Muscle of back (tissue), 13 donors: Measurements from ENCODE around the gene PMS2. TPM values are rescaled to one million over a fixed set of nuclear protein-coding genes. Genes with fewer than 3 reads are reported as not detected.
"Not testable (repeated sequence)": the region's sequence is repeated elsewhere in the genome, so short reads cannot be mapped to it uniquely, and the experiment has no call there.

Experiments used
- DNase-seq, 3 donors: peaks; one replicate each; pipeline versions ENCODE4 v3.0.0 to v3.0.0-alpha.2; 2013
- long read RNA-seq, 9 donors: transcript quantifications; one replicate each; lab custom pipeline, GENCODE V29; 2026
- polyA plus RNA-seq, 10 donors: library from polyadenylated mRNA; unstranded; fragments of 120-200 nt; gene quantifications; one replicate each; pipeline ENCODE4 v1.2.1, GENCODE V29; 2013; ENCODE audit not compliant: insufficient read length in 10 of 10

The PMS2 gene, protein sequence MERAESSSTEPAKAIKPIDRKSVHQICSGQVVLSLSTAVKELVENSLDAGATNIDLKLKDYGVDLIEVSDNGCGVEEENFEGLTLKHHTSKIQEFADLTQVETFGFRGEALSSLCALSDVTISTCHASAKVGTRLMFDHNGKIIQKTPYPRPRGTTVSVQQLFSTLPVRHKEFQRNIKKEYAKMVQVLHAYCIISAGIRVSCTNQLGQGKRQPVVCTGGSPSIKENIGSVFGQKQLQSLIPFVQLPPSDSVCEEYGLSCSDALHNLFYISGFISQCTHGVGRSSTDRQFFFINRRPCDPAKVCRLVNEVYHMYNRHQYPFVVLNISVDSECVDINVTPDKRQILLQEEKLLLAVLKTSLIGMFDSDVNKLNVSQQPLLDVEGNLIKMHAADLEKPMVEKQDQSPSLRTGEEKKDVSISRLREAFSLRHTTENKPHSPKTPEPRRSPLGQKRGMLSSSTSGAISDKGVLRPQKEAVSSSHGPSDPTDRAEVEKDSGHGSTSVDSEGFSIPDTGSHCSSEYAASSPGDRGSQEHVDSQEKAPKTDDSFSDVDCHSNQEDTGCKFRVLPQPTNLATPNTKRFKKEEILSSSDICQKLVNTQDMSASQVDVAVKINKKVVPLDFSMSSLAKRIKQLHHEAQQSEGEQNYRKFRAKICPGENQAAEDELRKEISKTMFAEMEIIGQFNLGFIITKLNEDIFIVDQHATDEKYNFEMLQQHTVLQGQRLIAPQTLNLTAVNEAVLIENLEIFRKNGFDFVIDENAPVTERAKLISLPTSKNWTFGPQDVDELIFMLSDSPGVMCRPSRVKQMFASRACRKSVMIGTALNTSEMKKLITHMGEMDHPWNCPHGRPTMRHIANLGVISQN
- 10 to 100 TPM in 8 of 10 donors, 1 to 10 TPM in 2; 8.9 to 14.3 (median 11.3) TPM for polyA plus RNA-seq
- long read RNA-seq, donor 1, result 0 reads
- long read RNA-seq, donor 2, result 0 reads
- long read RNA-seq, donor 3, result 0 reads
- long read RNA-seq, donor 4, result 0 reads
- long read RNA-seq, donor 5, result 0 reads
- long read RNA-seq, donor 6, result 0 reads
- long read RNA-seq, donor 7, result 0 reads
- long read RNA-seq, donor 8, result 0 reads
- long read RNA-seq, donor 9, result 0 reads

DNA sequence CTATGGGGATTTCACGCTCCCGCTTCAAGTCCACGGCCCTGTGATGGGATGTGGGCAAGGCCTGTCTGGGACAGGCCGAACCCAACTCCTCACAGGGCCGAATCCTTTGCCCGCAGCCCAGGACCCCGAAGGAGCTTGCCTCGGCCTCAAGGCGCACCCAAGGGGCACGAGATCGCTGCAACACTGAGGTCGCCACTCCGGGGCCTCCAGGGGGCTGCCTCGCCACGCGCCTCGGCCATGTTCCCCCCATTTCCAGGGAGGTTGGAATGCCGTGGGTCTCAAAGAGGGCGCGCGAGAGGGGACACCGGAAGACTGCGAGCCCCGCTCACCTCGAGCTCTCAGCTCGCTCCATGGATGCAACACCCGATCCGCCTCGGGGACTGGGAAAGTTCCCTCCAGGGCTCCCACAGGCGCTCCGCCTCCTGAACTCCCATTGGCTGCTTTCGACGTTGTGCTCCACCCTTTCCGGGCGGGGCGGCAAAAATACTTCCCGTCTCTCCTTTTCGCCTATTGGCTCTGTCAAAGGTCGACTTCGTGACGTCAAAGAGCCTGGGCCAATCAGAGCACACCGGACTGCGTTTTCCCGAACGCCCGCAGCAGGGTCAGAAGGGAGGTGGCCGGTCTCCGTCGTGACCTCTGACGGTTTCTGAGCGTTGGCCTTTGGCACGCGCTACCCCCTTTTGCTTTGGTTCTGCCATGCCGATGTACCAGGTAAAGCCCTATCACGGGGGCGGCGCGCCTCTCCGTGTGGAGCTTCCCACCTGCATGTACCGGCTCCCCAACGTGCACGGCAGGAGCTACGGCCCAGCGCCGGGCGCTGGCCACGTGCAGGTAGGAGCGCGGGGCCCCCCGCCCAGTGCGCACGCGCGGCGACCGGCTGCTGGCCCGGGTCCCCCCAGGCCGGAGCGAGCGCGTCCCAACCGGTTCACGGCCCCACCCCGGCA lies at the start of gene PMS2, which contains the start of gene AIMP2:
PMS2 (minus strand) TSS at position 382 of the 944 bp plus-strand sequence; CDS start at position 352, 30 bp downstream.
AIMP2 (plus strand) TSS at position 605 of the 944 bp plus-strand sequence; CDS start at position 697, 92 bp downstream.
- DNase-seq, result peak; percentile 98 to 99 (median 99)

GRCh38 chr7:6057316-6058129 lies 48.7 kb upstream of the PMS2 start:
- no peak for DNase-seq

DNA sequence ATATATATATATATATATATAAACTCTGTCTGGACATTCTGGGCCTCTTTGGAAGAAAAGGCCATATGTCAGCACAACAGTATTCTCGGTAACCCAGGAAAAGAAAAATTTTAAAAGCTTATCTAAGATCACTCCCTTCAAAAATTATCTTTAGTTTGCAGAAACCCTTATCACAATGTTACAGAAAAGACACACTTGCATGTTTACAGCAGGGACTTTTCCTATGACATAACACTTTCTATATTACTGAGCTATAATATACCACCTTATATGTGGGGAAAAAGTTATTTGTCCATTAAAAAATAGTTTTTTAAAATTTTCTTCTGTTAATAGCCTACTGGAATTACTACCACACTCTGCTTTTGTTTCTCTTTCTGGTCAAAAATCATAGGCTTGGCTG lies 47.8 kb upstream of the PMS2 start:
- DNase-seq, result no peak

DNA sequence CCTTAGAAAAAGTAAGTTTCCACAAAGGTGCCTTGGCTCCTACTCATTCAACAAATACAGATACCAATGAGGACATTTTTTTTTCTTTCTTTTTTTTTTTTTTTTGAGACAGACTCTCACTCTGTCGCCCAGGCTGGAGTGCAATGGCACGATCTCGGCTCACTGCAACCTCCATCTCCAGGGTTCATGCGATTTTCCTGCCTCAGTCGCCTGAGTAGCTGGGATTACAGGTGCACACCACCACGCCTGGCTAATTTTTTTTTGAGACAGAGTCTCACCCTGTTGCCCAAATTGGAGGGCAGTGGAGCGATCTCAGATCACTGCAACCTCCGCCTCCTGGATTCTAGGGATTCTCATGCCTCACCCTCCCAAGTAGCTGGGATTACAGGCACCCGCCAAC lies 42.3 kb upstream of the PMS2 start:
- not testable (repeated sequence) for DNase-seq

- no peak for DNase-seq
Measured at GRCh38 chr7:6049780-6050179, 40.9 kb upstream of the PMS2 start.

GRCh38 chr7:6035686-6036085 lies 26.8 kb upstream of the PMS2 start:
- DNase-seq, result no peak

GRCh38 chr7:6035165-6035564 lies 26.3 kb upstream of the PMS2 start:
- DNase-seq, result no peak

DNA sequence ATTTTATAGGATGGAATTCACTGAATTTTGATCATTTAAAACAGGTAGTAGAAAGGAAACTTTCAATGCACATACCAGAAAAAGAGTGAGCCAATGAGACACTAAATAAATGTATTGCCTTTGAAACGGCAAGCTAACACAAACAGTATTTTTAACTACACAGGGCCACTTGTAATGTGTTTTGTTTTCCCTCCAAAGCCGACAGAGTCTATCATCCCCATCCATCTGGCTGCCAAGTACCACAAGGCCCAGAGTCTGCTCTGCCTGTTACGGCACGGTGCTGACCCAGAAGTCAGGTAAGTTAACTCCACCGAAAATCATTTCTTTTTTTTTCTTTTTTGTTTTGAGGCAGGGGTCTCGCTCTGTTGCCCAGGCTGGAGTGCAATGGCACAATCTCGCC lies 23.8 kb upstream of the PMS2 start:
- DNase-seq, result no peak

GRCh38 chr7:6032167-6032566 lies 23.3 kb upstream of the PMS2 start:
- DNase-seq, result no peak

DNA sequence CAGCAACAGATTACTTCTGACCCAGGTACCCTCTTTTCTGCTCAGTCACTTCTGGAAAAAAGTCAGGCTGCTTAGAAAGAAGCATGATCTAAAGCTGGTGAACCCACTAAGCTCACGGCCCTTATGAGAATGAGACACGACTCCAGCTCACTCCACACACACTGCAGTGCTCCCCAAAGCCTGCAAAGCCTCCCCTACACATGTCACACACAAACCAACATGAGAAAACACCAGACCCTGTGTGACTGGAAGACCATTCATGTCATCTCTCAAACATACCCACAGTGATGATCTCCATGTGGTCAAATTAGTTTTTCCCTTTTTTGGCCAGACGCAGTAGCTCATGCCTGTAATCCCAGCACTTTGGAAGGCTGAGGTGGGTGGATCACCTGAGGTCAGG lies 22.7 kb upstream of the PMS2 start:
- DNase-seq, result no peak

DNA sequence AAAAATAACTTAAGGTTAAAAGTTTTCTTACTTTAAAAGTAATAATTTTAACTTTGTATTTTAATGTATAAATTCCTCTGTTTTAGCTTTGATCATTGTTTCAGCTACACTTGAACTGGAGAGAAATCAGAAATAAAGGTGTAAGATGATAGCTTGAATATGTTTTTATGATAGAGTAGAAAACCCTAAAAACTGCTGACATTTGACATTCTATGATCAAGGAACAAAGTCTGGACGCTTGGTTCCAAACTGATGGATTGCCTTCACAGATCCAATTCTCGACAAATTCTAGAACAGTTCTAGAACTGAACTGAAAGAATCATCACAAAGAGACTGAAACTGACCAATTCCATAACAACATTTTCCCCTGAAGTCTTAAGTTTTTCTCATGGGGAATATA lies 22.1 kb upstream of the PMS2 start, which contains the start of gene ANKRD61:
ANKRD61 (plus strand) TSS at position 389 of the 400 bp plus-strand sequence; CDS start at position 389, 0 bp downstream.
- DNase-seq, result no peak

- no peak for DNase-seq
Measured at GRCh38 chr7:6028563-6028962, 19.7 kb upstream of the PMS2 start.

DNA sequence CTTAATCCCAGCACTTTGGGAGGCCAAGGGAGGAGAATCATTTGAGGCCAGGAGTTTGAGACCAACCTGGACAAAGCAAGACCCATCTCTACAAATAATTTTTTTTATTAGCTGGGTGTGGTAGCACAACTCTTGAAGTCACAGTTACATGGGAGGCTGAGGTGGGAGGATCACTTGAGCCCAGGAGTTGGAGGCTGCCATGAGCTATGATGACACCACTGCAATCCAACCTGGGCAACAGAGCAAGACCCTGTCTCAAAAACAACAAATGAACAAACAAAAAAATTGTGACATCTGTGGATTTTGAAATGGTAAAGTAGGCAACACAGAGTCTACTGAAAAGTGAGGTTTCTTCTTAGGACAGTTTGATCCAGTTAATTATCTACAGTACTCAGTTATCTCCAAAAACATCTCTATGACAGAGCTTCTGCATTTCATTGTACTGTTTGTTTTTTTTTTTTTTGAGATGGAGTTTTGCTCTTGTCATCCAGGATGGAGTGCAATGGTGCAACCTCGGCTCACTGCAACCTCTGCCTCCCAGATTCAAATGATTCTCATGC lies 19.0 kb upstream of the PMS2 start:
- DNase-seq, result no peak

DNA sequence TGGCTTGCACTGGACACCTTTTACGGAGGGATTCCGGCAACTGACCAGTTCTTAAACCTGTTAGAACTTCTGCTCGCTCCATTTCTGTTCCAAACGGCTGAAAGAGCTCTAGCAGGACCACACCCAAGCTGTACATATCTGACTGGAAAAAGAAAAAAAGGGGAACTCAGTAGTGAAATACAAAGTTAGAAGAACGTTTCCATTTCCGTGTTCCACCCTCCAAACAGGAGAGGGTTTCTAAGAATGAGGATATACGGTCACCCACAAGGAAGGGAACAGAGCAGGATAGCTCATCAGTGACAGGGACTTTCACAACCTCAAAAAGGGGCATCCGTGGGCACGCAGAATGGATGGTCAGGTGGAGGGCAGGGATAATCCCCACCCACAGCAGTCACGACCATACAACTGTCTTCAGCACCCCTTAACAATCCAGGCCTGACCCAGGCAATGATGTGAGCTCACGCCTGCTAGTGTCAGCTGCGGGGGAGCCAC lies 18.0 kb upstream of the PMS2 start:
- DNase-seq, result peak in 1 of 3 donors; percentile 26

GRCh38 chr7:6026011-6026819 lies 17.4 kb upstream of the PMS2 start:
- peak in 1 of 3 donors; percentile 30 for DNase-seq

DNA sequence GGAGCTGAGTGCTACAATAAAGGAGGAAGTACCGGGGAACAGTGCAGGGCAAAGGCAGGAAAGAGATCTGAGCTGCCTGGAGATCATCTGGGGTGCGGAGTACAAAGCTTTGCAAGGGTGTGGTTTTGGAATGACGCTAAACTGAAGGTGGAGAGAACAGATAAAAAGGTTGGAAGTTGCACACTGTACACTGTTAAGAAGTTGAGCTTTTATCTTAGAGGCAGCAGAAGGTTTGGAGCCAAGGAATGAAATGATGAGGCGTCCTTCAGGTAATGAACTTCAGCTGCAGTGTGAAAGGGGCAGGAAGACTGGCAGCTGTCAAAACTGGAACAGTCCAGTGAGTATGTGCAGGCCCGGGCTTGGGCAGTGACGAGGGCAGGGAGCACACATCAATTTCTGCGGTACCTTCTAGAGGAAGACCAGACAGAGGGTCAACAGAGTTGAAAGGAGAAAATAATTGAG lies 15.2 kb upstream of the PMS2 start:
- no peak for DNase-seq

DNA sequence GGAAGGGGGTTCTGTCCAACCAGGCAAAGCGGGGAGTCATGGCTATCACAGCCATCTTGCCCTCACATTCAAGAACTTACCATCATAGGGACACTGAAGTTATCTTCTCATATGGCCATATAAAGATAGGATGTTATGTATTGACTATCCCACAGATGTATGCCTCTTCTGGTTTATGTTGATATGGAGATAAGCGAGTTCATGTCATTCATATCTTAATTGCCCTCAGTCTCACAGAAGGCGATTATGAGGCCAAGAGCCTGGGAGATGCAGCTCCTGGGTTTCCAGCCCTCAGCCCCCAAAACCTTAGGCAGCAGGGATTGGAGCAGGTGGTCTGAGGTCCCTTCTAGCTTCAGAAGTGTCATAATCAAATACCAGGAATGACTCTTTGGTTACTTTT lies 13.9 kb upstream of the PMS2 start:
- no peak for DNase-seq
